GM23338 (cell line): Measurements from ENCODE around the gene KCNK1.

Experiments
- CREB1 ChIP-seq: fragments of 250-450 bp; sonication (Bioruptor Pico); IDR thresholded peaks from 2 replicates; pipeline ENCODE4 v1.5.0; 2020; ENCODE audit warnings: low read depth, mild to moderate bottlenecking, moderate library complexity
- CTCF ChIP-seq, 2 experiments: fragments of 200-600 bp in 1 of 2; sonication (generic) in 1 of 2; conservative IDR thresholded peaks; 2 replicates each; pipeline versions ENCODE4 v1.5.1 to v1.6.1; 2016 to 2017; ENCODE audit warnings: antibody characterized with exemption in 2 of 2, low read depth in 2 of 2, mild to moderate bottlenecking in 2 of 2, moderate library complexity in 1 of 2
- ETS1 ChIP-seq: IDR thresholded peaks from 2 replicates; pipeline ENCODE4 v1.6.1; 2016; ENCODE audit warnings: antibody characterized with exemption
- EZH2 ChIP-seq: fragments of 200-600 bp; sonication (generic); IDR thresholded peaks from one replicate; pipeline ENCODE4 v1.8.0; 2017; ENCODE audit warnings: antibody characterized with exemption, mild to moderate bottlenecking, low read depth; ENCODE audit not compliant: unreplicated experiment
- EZH2phosphoT487 ChIP-seq: fragments of 200-600 bp; sonication (generic); IDR thresholded peaks from one replicate; pipeline ENCODE4 v1.8.1; 2018; ENCODE audit warnings: antibody characterized with exemption; ENCODE audit not compliant: unreplicated experiment
- JUNB ChIP-seq: IDR thresholded peaks from one replicate; pipeline ENCODE4 v1.6.1; 2016; ENCODE audit warnings: antibody characterized with exemption; ENCODE audit not compliant: unreplicated experiment
- NANOG ChIP-seq: IDR thresholded peaks from 2 replicates; pipeline ENCODE4 v1.6.1; 2016; ENCODE audit warnings: antibody characterized with exemption, borderline replicate concordance
- POLR2AphosphoS5 ChIP-seq: IDR thresholded peaks from 2 replicates; pipeline ENCODE4 v1.6.1; 2016; ENCODE audit warnings: antibody characterized with exemption, low read depth
- REST ChIP-seq: IDR thresholded peaks from one replicate; pipeline ENCODE4 v1.6.1; 2018; ENCODE audit warnings: antibody characterized with exemption; ENCODE audit not compliant: unreplicated experiment
- STAT1 ChIP-seq: IDR thresholded peaks from one replicate; pipeline ENCODE4 v1.6.1; 2016; ENCODE audit warnings: antibody characterized with exemption; ENCODE audit not compliant: unreplicated experiment
- ZNF114 ChIP-seq: fragments of 250-450 bp; sonication (Bioruptor Pico); IDR thresholded peaks from 2 replicates; pipeline ENCODE4 v1.5.0; 2020; ENCODE audit warnings: mild to moderate bottlenecking, moderate library complexity
- ZNF331 ChIP-seq: fragments of 250-450 bp; sonication (Bioruptor Pico); IDR thresholded peaks from 2 replicates; pipeline ENCODE4 v1.5.0; 2020; ENCODE audit warnings: low read depth, mild to moderate bottlenecking, moderate library complexity
- ZNF462 ChIP-seq: fragments of 250-450 bp; sonication (Bioruptor Pico); IDR thresholded peaks from 2 replicates; pipeline ENCODE4 v1.5.0; 2020; ENCODE audit warnings: mild to moderate bottlenecking, moderate library complexity

- TF ChIP-seq CTCF (conservative IDR thresholded peaks at IDR 0.05; ENCODE audit: low read depth in 2 of 2) (no peak), EZH2phosphoT487 (no peak), POLR2AphosphoS5 (no peak), EZH2 (no peak), REST (no peak), ZNF331 (CRISPR knock-in tag) (no peak), ETS1 (no peak), JUNB (no peak), STAT1 (no peak), NANOG (no peak), CREB1 (CRISPR knock-in tag) (no peak), ZNF114 (CRISPR knock-in tag) (no peak), ZNF462 (CRISPR knock-in tag) (no peak)
Measured at GRCh38 chr1:233615571-233615970, 1.7 kb downstream of the KCNK1 start.
